ENCODE data around the gene TNFRSF13B.
"Not testable (repeated sequence)": the region's sequence is repeated elsewhere in the genome, so short reads cannot be mapped to it uniquely, and the experiment has no call there.

The TNFRSF13B gene

GRCh38 chr17:16986391-16986790, 14.5 kb upstream of the TNFRSF13B start:
- DNase-seq = no peak

DNA sequence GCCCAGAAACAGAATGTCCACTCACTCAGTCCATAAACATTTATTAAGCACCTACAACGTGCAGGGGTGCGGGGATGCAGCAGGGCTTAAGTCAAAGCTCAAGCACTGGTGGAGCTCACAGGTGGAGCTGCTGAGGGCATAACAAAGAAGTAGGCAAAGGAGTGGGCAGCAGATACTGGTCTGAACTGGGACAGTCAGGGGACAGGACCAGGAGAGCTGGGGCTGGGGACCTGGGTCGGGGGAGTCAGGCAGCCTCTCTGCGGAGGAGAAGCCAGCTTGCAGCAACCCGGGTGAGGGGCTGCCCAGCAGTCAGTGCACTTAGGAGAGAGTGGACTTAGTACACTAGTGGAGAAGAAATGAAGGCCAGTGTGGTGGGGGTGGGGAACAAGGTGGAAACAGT, 10.0 kb upstream of the TNFRSF13B start:
- DNase-seq = no peak

DNA sequence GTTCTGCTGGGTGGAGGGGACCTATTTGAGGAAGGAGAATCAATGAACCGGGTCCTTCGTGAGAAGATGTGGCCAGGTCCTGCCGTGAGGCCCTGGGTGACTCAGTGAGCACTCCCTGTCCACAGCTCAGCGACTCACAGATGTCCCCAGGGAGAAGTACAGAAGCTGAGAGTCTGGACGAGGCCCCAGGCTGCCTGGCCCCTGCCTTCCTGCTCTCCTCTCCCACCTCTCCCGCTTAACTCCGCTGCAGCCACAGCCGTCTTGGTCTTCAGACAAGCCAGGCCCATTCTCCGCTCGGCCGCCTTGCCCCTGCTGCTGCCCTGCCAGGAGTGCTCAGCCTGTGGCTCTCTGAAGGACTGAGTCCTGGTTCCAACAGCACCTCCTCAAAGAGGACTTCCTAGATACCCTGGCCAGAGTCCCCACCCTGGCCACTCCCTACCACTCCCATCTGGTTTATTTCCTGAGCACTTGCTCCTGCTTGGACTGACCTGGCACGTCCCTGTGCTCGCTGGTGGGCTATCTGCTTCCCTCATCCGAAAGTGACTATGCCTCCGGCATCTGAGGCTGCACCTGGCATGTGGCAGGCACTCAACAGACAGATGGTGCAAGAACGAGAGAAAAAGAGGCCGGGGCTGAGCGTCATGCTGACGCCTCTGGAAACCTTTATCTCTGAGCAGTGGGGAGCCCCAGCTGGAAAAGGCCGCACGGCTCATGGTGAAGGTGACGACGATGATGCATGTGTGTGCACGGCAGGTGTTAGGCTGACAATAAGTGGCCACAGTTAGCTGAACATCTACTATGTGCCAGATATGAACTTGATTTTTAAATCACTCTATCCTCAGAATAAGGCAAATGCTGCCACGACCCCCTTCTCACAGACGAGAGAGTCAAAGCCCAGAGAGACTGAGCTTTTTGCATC, 9.2 kb upstream of the TNFRSF13B start:
- DNase-seq = peak; percentile 39

- DNase-seq = no peak
These were observed 8.1 kb upstream of the TNFRSF13B start for GRCh38 chr17:16980061-16980460.

DNA sequence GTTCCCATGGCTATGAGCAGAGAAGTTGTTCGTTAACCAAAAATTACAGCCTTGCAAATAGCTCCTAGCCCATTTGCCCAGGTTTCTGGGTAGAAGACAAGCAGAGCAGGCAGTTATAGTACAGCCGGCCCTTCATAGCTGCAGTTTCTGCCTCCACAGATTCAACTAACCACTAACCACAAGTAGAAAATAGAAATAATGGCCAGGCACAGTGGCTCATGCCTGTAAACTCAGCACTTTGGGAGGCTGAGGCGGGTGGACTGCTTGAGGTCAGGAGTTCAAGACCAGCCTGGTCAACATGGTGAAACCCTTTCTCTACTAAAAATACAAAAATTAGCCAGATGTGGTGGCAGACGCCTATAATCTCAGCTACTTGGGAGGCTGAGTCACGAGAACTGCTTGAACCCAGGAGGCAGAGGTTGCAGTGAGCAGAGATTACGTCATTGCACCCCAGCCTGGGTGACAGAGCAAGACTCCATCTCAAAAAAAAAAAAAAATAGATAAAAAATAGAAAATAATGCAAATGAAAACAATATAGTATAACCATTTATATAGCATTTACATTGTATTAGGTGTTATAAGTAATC, 7.4 kb upstream of the TNFRSF13B start:
- DNase-seq = not testable (repeated sequence)

GRCh38 chr17:16977932-16978331, 6.0 kb upstream of the TNFRSF13B start:
- DNase-seq = peak; percentile 13

DNA sequence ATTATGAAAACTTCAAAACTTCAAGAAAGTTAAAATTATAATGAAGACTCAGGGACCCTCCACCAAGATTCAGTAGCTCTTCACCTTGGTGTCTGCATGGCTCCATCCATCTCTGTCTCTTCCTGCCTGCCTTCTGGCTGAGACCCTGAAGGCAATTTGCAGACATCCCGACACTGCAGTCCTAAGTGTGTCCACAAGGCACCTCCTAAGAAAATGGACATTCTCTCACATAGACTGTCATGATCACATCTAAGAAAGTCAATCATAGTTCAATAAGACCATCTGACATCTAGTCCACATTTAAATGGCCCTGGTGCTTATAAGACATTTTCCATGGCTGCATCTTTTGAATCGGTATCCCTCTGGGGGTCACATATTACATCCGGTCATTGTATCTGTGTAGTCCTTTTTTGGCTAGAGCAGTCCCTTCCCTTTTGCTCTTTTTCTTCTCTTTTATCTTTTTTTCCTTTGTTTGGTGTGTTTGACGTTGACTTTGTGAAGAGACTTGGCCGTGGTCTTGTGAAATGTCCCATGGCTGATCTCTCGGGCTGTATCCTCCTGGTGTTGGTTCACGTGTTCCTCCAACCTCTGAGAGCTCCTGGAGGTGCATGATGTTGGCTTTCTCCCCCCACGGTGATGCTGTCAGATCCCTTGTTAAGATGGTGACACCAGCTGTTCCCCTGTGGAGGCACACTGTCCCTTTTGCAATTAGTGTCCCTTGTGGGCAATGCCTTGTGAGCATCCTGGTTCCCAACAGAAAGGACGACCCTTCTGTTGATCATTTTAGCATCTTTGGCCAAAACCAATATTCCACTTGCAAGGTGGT, 5.0 kb upstream of the TNFRSF13B start:
- no peak for DNase-seq

GRCh38 chr17:16975744-16976625, 4.1 kb upstream of the TNFRSF13B start:
- no peak for DNase-seq

GRCh38 chr17:16975277-16975651, 3.3 kb upstream of the TNFRSF13B start:
- DNase-seq = no peak

DNA sequence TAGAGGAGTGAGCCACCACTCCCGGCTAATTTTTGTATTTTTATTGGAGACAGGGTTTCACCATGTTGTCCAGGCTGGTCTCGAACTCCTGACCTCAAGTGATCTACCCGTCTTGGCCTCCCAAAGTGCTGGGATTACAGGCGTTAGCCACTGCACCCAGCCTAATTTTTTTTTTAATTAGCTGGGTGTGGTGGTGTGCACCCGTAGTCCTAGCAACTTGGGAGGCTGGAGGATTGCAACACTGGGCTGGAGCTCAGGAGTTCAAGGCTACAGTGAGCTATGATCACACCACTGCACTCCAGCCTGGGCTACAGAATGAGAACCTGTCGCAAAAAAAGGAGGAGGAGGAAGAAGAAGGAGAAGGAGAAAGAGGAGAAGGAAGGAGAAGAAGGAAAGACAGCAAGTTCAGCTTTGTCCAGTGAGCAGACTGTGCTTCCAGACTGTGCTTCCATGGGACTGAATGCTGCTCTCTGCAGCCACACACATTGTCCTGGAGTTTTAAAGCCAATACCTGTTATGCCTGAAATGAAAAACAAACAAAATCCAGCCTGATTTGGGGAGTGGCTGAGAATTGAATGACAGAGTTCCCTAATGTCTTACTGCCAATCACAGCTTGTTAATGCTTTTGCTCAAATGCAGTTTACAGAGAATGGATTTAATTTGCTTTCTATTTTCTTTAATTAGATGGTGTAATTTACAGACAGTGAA, 2.8 kb upstream of the TNFRSF13B start:
- DNase-seq = no peak

- DNase-seq = peak; percentile 7
These were observed 2.0 kb upstream of the TNFRSF13B start for GRCh38 chr17:16973760-16974540.

GRCh38 chr17:16973043-16973442, 1.1 kb upstream of the TNFRSF13B start:
- not testable (repeated sequence) for DNase-seq

DNA sequence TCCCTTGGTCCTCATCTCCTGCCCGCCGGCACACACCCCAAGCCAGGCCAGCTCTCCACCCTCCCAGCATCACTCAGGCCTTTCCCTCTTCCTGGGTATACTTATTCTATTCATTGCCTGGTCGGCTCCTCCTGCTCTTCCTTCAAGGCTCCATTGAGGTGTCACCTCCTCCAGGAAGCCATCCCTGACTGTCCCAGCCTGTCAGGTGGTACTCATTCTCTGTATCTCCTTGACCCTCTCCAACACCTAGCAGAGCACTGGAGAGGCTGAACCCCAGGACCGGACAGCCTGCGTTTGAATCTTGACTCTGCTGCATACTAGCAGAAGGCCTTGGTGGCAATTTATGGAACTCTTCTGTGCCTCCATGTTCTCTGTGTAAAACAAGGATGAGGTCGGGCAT, 428 bp upstream of the TNFRSF13B start:
- DNase-seq = no peak

DNA sequence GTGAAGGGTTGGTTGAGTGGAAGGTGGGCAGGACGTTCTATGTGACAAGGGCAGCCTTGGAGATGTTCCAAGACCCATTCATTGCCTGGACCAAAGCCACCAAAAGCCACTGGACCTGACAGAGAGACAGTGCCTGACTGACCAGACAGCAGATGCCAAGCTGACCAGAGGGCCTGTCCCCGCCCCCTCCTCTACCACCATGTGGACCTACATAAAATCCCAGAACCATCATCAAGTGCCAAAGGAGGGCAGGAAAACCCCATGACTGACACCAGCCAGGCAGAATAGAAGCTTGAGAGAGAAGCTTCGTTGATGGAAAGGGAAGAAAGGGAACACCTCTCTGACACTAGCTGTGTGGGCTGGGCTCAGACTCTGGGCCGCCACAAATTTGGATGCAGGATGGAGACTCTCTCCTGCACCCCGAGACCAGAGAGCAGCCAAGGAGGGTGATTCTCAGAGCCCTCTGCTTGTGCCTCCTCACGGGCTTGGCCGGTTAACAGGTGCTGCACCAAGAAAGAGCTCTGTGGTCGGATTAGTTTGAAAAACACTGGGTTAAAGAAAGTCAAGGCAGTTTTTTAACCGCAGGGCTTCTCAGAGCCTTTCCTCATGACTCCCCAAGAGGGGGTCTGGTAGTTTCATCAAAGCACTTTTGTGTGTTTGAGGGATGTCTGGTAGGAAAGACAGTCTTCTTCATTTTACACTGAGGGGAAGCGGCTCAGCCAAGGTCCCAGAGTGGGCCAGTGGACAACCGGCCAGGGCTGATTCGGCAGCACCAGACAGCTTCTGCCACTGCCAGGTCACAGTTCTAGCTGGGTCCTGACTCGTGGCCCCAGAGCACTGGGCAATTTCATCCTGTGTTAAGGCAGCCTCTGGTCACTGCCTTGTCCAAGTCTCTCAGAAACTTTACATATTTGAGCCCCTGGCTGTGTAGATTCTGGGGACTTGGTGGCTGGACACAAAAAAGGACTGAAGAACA, 1.7 kb downstream of the TNFRSF13B start:
- DNase-seq = no peak

DNA sequence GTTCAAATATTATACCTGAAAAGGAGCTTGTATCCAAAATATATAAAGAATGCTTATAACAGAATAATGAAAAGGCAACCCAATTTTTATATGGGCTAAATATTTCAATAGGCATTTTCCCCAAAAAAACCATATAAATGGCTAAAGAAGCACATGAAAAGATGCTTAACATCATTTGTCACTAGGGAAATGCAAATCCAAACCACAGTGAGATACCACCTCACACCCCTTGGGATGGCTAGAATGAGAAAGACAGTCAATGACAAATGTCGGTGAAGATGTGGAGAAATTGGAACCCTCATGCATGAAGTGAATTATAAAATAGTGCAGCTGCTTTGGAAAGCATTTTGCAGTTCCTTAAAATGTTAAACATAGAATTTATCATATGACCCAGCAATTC, 3.1 kb downstream of the TNFRSF13B start:
- no peak for DNase-seq

- DNase-seq = no peak
These were observed 9.1 kb downstream of the TNFRSF13B start for GRCh38 chr17:16962804-16963203.

DNA sequence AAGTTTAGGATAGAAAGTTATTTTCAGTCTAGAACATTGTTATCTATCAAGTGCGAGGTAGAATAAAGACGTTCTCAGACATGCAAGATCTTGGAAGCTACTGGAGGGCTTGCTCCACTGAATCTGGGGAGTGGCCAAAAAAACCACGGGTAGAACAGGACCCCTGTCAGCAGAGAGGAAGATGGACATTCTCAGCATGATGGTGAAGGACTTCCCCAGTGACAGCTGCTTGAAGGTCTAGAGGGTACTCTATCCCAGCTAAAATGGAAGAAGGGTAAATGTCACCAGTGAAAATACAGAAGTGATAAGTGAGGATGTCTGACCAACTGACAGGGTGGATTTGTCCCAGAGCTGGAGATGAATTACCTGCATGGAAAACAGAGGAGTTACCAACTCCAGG, 10.1 kb downstream of the TNFRSF13B start:
- DNase-seq = no peak

GRCh38 chr17:16961022-16961421, 10.9 kb downstream of the TNFRSF13B start:
- not testable (repeated sequence) for DNase-seq

- not testable (repeated sequence) for DNase-seq
These were observed 16.9 kb downstream of the TNFRSF13B start for GRCh38 chr17:16955011-16955410.

DNA sequence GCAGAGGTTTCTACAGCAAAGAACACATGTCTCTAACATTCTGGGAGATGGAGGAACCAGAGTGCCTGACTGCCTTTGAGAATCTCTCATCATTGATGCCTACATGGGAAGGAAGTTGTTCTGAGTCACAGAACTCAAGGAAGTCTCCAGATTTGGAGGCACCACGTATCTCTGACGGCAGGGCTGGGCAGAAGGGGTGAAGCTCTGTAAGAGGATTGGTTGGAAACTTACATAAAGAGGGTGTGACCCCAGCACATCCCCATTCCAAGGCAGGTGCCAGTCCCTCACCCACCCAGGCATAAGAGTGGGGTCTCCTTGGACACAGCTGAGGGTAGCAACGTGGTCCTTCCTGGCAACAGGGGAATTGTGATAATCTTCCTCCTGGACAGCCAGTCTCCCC, 17.4 kb downstream of the TNFRSF13B start:
- DNase-seq = no peak

Data from eye (tissue), 1 donor.